GM21515 (cell line): ENCODE measurements around the gene TIMM22.

ENCODE experiments used
- ATAC-seq: cut with Tn5 transposase; IDR thresholded peaks from one replicate; pipeline ENCODE4 v1.9.1; 2021; ENCODE audit not compliant: unreplicated experiment

TIMM22 gene

GRCh38 chr17:1018547-1018946 lies 21.6 kb downstream of the TIMM22 start:
- no peak for ATAC-seq

- no peak for ATAC-seq
Measured at GRCh38 chr17:1019451-1019850, 22.5 kb downstream of the TIMM22 start.

- no peak for ATAC-seq
Measured at GRCh38 chr17:1021147-1021546, 24.2 kb downstream of the TIMM22 start.

- ATAC-seq: no peak
Measured at GRCh38 chr17:1022278-1023024, 25.5 kb downstream of the TIMM22 start.

GRCh38 chr17:1024076-1024475 lies 27.1 kb downstream of the TIMM22 start:
- no peak for ATAC-seq

- ATAC-seq: no peak
Measured at GRCh38 chr17:1025733-1026598, 29.0 kb downstream of the TIMM22 start.

GRCh38 chr17:1026599-1026975 lies 29.7 kb downstream of the TIMM22 start:
- ATAC-seq: no peak

- no peak for ATAC-seq
Measured at GRCh38 chr17:1027044-1027443, 30.1 kb downstream of the TIMM22 start.

GRCh38 chr17:1029196-1029921 lies 32.4 kb downstream of the TIMM22 start:
- no peak for ATAC-seq

- no peak for ATAC-seq
Measured at GRCh38 chr17:1029922-1030644, 33.2 kb downstream of the TIMM22 start.

- no peak for ATAC-seq
Measured at GRCh38 chr17:1030684-1031532, 34.0 kb downstream of the TIMM22 start.

- no peak for ATAC-seq
Measured at GRCh38 chr17:1031711-1032110, 34.8 kb downstream of the TIMM22 start.

GRCh38 chr17:1032391-1032790 lies 35.5 kb downstream of the TIMM22 start:
- no peak for ATAC-seq

- ATAC-seq: no peak
Measured at GRCh38 chr17:1033503-1033902, 36.6 kb downstream of the TIMM22 start.

- no peak for ATAC-seq
Measured at GRCh38 chr17:1034652-1035210, 37.8 kb downstream of the TIMM22 start.

GRCh38 chr17:1035546-1036170 lies 38.7 kb downstream of the TIMM22 start:
- no peak for ATAC-seq

GRCh38 chr17:1036171-1036844 lies 39.4 kb downstream of the TIMM22 start:
- ATAC-seq: no peak

- ATAC-seq: no peak
Measured at GRCh38 chr17:1036845-1037237, 39.9 kb downstream of the TIMM22 start.
